A673 (cell line): ENCODE results near the gene UBL4B. TPM values are rescaled to one million over a fixed set of nuclear protein-coding genes. Genes with fewer than 3 reads are reported as not detected.

Experiments
- BruUV-seq: library from RNA; stranded (reverse); fragments of 400-500 nt; replicated peaks from 2 replicates; lab custom pipeline; 2021; lab: Mats Ljungman, UMichigan
- CTCF ChIA-PET: fragments of 300-600 bp; sonication (Branson Sonifier 250); formaldehyde crosslinking; loops from one replicate; lab custom pipeline; 2022; ENCODE audit warnings: antibody characterized with exemption; lab: Charles Lee
- POLR2A ChIA-PET: fragments of 300-600 bp; sonication (Branson Sonifier 250); formaldehyde crosslinking; loops from one replicate; lab custom pipeline; 2022; ENCODE audit warnings: antibody characterized with exemption; ENCODE audit not compliant: low non-redundant PET; lab: Charles Lee
- DNase-seq: peaks from one replicate; pipeline ENCODE4 v3.0.0-alpha.2; 2015; ENCODE audit warnings: low spot score
- H3K27ac ChIP-seq: fragments of 200-600 bp; sonication (generic); 2 replicates; pipeline ENCODE4 v1.5.1; 2016; ENCODE audit warnings: mixed run types, low read depth, mild to moderate bottlenecking, mixed read lengths, antibody characterized with exemption, low read length; ENCODE audit not compliant: poor library complexity, severe bottlenecking
- H3K27me3 ChIP-seq: fragments of 200-600 bp; sonication (generic); replicated peaks from 2 replicates; pipeline ENCODE4 v1.6.1; 2017; ENCODE audit warnings: mixed run types, low read depth, mild to moderate bottlenecking, mixed read lengths, antibody characterized with exemption, low read length; ENCODE audit not compliant: insufficient read depth, poor library complexity
- H3K36me3 ChIP-seq: fragments of 200-600 bp; sonication (generic); 2 replicates; pipeline ENCODE4 v1.6.1; 2016; ENCODE audit warnings: mixed run types, mild to moderate bottlenecking, mixed read lengths, antibody characterized with exemption, low read length; ENCODE audit not compliant: insufficient read depth, poor library complexity, severe bottlenecking
- H3K4me1 ChIP-seq: fragments of 200-600 bp; sonication (generic); 2 replicates; pipeline ENCODE4 v1.6.1; 2017; ENCODE audit warnings: mixed run types, mild to moderate bottlenecking, mixed read lengths, antibody characterized with exemption, low read length; ENCODE audit not compliant: insufficient read depth, poor library complexity, severe bottlenecking
- H3K4me3 ChIP-seq: fragments of 200-600 bp; sonication (generic); 2 replicates; pipeline ENCODE4 v1.5.1; 2016; ENCODE audit warnings: low read depth, mixed run types, mild to moderate bottlenecking, mixed read lengths, low read length; ENCODE audit not compliant: poor library complexity, severe bottlenecking
- H3K9me3 ChIP-seq: fragments of 200-600 bp; sonication (generic); 2 replicates; pipeline ENCODE4 v1.6.1; 2016; ENCODE audit warnings: mixed run types, low read depth, mild to moderate bottlenecking, mixed read lengths, antibody characterized with exemption, low read length; ENCODE audit not compliant: poor library complexity, severe bottlenecking
- EZH2 ChIP-seq: fragments of 200-600 bp; sonication (generic); IDR thresholded peaks from 2 replicates; pipeline ENCODE4 v1.6.1; 2017; ENCODE audit warnings: borderline replicate concordance, low read depth, mild to moderate bottlenecking, mixed read lengths, antibody characterized with exemption, low read length; ENCODE audit not compliant: poor library complexity, severe bottlenecking
- intact Hi-C: fragments of 100-400 bp; cut with micrococcal nuclease; formaldehyde crosslinking; loops from one replicate; pipeline ENCODE4 v1.10.0; 2022; ENCODE audit not compliant: unreplicated experiment
- total RNA-seq: library from RNA; stranded (reverse); gene quantifications from 2 replicates; pipeline ENCODE4 v1.2.3, GENCODE V29; 2021
- TF ChIP-seq, protein P1 (sequence below): fragments of 300-800, 200-600 bp; sonication (generic); conservative IDR thresholded peaks from 2 replicates; pipeline ENCODE4 v1.5.1; 2017; ENCODE audit warnings: low read depth, mild to moderate bottlenecking, antibody characterized with exemption, low read length, moderate library complexity, mixed read lengths

Gene UBL4B
- total RNA-seq, 1 experiment from 2014 or later: not detected

DNA sequence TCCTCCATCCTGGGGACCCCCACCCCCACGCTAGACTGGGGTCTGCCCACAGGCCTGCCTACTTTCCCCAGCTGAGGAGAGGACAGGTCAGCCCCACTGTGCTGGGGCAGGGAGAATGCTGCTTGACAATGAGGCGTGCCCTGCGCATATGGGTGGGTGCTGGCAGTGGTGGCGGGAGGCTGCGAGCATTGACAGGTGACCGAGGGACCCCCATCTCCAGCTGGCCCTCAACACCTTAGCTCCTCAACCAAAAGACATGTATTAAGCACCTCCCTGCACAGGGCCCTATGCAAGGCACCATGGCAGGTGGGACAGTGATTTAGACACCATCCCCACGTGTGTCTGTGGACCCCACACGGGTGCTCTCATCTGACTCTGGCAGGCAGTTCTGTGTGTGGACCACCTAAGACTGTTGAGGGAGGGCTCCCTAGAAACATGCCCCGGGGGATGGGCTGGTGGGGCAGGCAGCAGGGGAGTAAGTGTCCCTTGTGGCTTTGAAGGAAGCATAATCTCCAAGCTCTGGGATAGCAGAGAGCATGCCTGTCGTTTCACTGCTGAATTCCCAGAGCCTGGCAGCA, 23.4 kb upstream of the UBL4B start:
- no peaks in the 10 kb centered on the region for H3K36me3 ChIP-seq
- H3K27me3 ChIP-seq: peaks cover 68% of the 10 kb centered on the region
- H3K4me1 ChIP-seq: peaks cover 10% of the 10 kb centered on the region
- ChIA-PET CTCF (interaction anchor here (1.1 to 1.4 kb wide), 7 partner anchors 13 to 407 kb away, joined by 3 to 23 read pairs (median 8); no protein-coding TSS in a partner anchor), POLR2A (no interaction called here)
- no TSS peak for BruUV-seq
- no peak for DNase-seq
- intact Hi-C loops: no loop called here
- H3K27ac ChIP-seq: no peak overlapping the region
- no peak overlapping the region for H3K4me3 ChIP-seq
- H3K9me3 ChIP-seq: no peaks in the 10 kb centered on the region
- TF ChIP-seq, protein P1, sequence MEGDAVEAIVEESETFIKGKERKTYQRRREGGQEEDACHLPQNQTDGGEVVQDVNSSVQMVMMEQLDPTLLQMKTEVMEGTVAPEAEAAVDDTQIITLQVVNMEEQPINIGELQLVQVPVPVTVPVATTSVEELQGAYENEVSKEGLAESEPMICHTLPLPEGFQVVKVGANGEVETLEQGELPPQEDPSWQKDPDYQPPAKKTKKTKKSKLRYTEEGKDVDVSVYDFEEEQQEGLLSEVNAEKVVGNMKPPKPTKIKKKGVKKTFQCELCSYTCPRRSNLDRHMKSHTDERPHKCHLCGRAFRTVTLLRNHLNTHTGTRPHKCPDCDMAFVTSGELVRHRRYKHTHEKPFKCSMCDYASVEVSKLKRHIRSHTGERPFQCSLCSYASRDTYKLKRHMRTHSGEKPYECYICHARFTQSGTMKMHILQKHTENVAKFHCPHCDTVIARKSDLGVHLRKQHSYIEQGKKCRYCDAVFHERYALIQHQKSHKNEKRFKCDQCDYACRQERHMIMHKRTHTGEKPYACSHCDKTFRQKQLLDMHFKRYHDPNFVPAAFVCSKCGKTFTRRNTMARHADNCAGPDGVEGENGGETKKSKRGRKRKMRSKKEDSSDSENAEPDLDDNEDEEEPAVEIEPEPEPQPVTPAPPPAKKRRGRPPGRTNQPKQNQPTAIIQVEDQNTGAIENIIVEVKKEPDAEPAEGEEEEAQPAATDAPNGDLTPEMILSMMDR: no peak
- no peak for TF ChIP-seq EZH2

DNA sequence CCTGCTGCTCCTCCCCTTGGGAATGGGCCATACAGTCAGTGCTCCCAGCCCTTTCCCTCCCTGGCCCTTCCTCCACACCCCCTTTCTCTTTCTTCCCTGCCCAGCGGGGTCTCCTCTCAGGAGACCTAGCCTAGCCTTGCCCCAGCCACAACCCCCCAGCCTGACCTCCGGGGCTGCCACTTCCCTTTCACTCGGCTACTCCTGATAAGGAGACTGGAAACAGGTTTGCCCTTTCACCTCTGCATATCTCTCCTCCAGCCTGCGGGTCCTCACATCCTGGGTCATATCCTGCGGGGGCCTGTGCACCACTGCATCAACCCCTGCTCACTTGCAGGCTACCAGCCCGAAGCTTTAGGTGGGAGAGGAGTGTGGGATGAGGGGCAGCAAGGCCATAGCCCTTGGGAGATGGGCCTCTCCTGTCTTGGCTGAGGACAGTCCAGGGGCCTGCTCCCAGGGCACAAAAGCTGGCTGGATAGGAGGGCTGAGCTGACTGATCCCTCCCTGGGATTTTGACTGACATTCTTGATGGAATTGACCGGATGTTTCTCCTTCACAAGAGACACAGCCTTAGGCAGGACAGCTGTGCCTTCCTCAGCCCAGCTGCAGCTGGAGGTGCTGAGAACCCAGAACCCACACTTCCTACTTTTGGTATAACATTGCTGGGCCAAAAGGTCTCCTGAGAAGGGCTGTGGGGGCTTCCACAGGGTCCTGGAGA, 22.5 kb upstream of the UBL4B start:
- Histone ChIP-seq H3K27ac (no peak overlapping the region), H3K36me3 (no peaks in the 10 kb centered on the region), H3K9me3 (no peaks in the 10 kb centered on the region), H3K4me3 (no peak overlapping the region), H3K27me3 (peaks cover 65% of the 10 kb centered on the region), H3K4me1 (peaks cover 2% of the 10 kb centered on the region)
- ChIA-PET POLR2A (no interaction called here), CTCF (interaction anchor here (2.5 kb wide), 1 partner anchor 16 kb away, joined by 6 read pairs; no protein-coding TSS in a partner anchor)
- TF ChIP-seq, protein P1: no peak
- TF ChIP-seq EZH2: no peak
- intact Hi-C loops: no loop called here
- no peak for DNase-seq
- BruUV-seq: no TSS peak

- POLR2A ChIA-PET: interaction anchor here (0.6 kb wide), 1 partner anchor 25 kb away, joined by 5 read pairs; no protein-coding TSS in a partner anchor
- H3K27me3 ChIP-seq: peaks cover 61% of the 10 kb centered on the region
These were observed 20.9 kb upstream of the UBL4B start for GRCh38 chr1:110091381-110091780.

More at GRCh38 chr1:110091381-110091780, 20.9 kb upstream of the UBL4B start:
- no peak for DNase-seq
- no TSS peak for BruUV-seq
- H3K36me3 ChIP-seq: no peaks in the 10 kb centered on the region
- no peak overlapping the region for H3K4me3 ChIP-seq
- no peaks in the 10 kb centered on the region for H3K4me1 ChIP-seq
- H3K27ac ChIP-seq: no peak overlapping the region
- H3K9me3 ChIP-seq: no peaks in the 10 kb centered on the region
- intact Hi-C loops: no loop called here
- CTCF ChIA-PET: interaction anchor here (1.2 to 2.5 kb wide), 2 partner anchors 15 to 32 kb away, joined by 3 to 6 read pairs; no protein-coding TSS in a partner anchor
- TF ChIP-seq EZH2: no peak
